Testis (tissue), 2 donors: ENCODE data around the gene EPN3.

Experiments used
- CTCF ChIP-seq, 3 experiments: fragments of 450-650 bp in 2 of 3; fragments of 200-600 bp in 1 of 3; sonication (generic) in 1 of 3; IDR thresholded peaks; one replicate each; pipeline ENCODE4 v1.5.1; 2016 to 2019; ENCODE audit warnings: antibody characterized with exemption in 3 of 3, mild to moderate bottlenecking in 2 of 3, moderate library complexity in 1 of 3
- POLR2A ChIP-seq: fragments of 450-650 bp; IDR thresholded peaks from one replicate; pipeline ENCODE4 v1.6.1; 2017; ENCODE audit warnings: antibody characterized with exemption, mild to moderate bottlenecking, moderate library complexity

- no peak for TF ChIP-seq CTCF (IDR thresholded peaks at IDR 0.05)
- TF ChIP-seq POLR2A: no peak
Observed at GRCh38 chr17:50541402-50541715, 8.8 kb downstream of the EPN3 start.
